GM18861 (cell line): ENCODE measurements around the gene CBFA2T3.
A peak's percentile ranks its signal among the peaks of the same experiment; 100 is the strongest.

Experiments
- ATAC-seq: cut with Tn5 transposase; IDR thresholded peaks from one replicate; pipeline ENCODE4 v1.9.1; 2021; ENCODE audit not compliant: unreplicated experiment

The CBFA2T3 gene

GRCh38 chr16:88977812-88978607 lies 1.0 kb upstream of the CBFA2T3 start:
- no peak for ATAC-seq

- no peak for ATAC-seq
Observed at GRCh38 chr16:88976366-88977017, 515 bp downstream of the CBFA2T3 start.

GRCh38 chr16:88975511-88976061 lies 1.4 kb downstream of the CBFA2T3 start:
- ATAC-seq: no peak

- ATAC-seq: no peak
Observed at GRCh38 chr16:88974916-88975215, 2.1 kb downstream of the CBFA2T3 start.

GRCh38 chr16:88974080-88974915 lies 2.7 kb downstream of the CBFA2T3 start:
- ATAC-seq: no peak

GRCh38 chr16:88973415-88974050 lies 3.5 kb downstream of the CBFA2T3 start:
- ATAC-seq: no peak

GRCh38 chr16:88973007-88973410 lies 4.0 kb downstream of the CBFA2T3 start:
- no peak for ATAC-seq

- ATAC-seq: no peak
Observed at GRCh38 chr16:88972349-88972748, 4.7 kb downstream of the CBFA2T3 start.

- no peak for ATAC-seq
Observed at GRCh38 chr16:88971371-88972097, 5.5 kb downstream of the CBFA2T3 start.

GRCh38 chr16:88970539-88971065 lies 6.4 kb downstream of the CBFA2T3 start:
- ATAC-seq: no peak

- ATAC-seq: no peak
Observed at GRCh38 chr16:88970050-88970449, 7.0 kb downstream of the CBFA2T3 start.

GRCh38 chr16:88969361-88969831 lies 7.6 kb downstream of the CBFA2T3 start:
- no peak for ATAC-seq

- no peak for ATAC-seq
Observed at GRCh38 chr16:88968589-88969280, 8.3 kb downstream of the CBFA2T3 start.

- ATAC-seq: peak; percentile 45
Observed at GRCh38 chr16:88967830-88968588, 9.0 kb downstream of the CBFA2T3 start.

GRCh38 chr16:88966986-88967829 lies 9.8 kb downstream of the CBFA2T3 start:
- no peak for ATAC-seq

- ATAC-seq: no peak
Observed at GRCh38 chr16:88965826-88966480, 11.1 kb downstream of the CBFA2T3 start.

- no peak for ATAC-seq
Observed at GRCh38 chr16:88965411-88965810, 11.6 kb downstream of the CBFA2T3 start.
